Prostate gland (tissue), 2 donors: Measurements from ENCODE around the gene RETREG1. TPM values are rescaled to one million over a fixed set of nuclear protein-coding genes. Genes with fewer than 3 reads are reported as not detected.

Experiments
- DNase-seq: peaks from one replicate; pipeline ENCODE4 v3.0.0-alpha.2; 2019; ENCODE audit warnings: low spot score
- H3K27ac ChIP-seq, 2 donors: fragments of 200-600 bp; sonication (generic); 2 replicates each; pipeline ENCODE4 v1.5.1; 2017 to 2019
- H3K27me3 ChIP-seq: fragments of 200-600 bp; sonication (generic); replicated peaks from 2 replicates; pipeline ENCODE4 v1.5.1; 2019; ENCODE audit not compliant: insufficient read depth
- H3K36me3 ChIP-seq, 2 donors: fragments of 200-600 bp; sonication (generic); 1 replicate in 1 of 2; 2 replicates in 1 of 2; pipeline versions ENCODE4 v1.5.1 to v1.8.1; 2017 to 2019
- H3K4me1 ChIP-seq: fragments of 200-600 bp; sonication (generic); replicated peaks from 2 replicates; pipeline ENCODE4 v1.5.1; 2019
- H3K4me3 ChIP-seq, 2 donors: fragments of 200-600 bp; sonication (generic); 2 replicates each; pipeline ENCODE4 v1.5.1; 2017 to 2019
- H3K9me3 ChIP-seq: fragments of 200-600 bp; sonication (generic); 2 replicates; pipeline ENCODE4 v1.5.1; 2017
- POLR2A ChIP-seq: fragments of 450-650 bp; IDR thresholded peaks from one replicate; pipeline ENCODE4 v1.6.1; 2016; ENCODE audit warnings: antibody characterized with exemption, mild to moderate bottlenecking
- POLR2AphosphoS5 ChIP-seq: sonication (generic); formaldehyde crosslinking; IDR thresholded peaks from one replicate; pipeline ENCODE4 v1.6.1; 2017; ENCODE audit warnings: antibody characterized with exemption
- WGBS: methylation state at CpG from one replicate; pipeline ENCODE4 v1.1.5; 2018; 5-methylcytosine and 5-hydroxymethylcytosine counted together
- intact Hi-C: fragments of 100-400 bp; cut with DNase I; formaldehyde crosslinking; loops from one replicate; pipeline ENCODE4 v1.14.2; 2022
- total RNA-seq, 2 donors: library from RNA; depleted of rRNA; stranded (reverse); fragments of >200 nt; gene quantifications; one replicate each; pipeline ENCODE4 v1.1.0, GENCODE V29; 2016
- TF ChIP-seq, protein P1 (sequence below), 4 experiments: fragments of 200-600 bp in 2 of 4; fragments of 450-650 bp in 2 of 4; sonication (generic) in 2 of 4; IDR thresholded peaks; 1 replicate in 3 of 4; 2 replicates in 1 of 4; pipeline ENCODE4 v1.5.1; 2016 to 2019; ENCODE audit warnings: antibody characterized with exemption in 4 of 4, mild to moderate bottlenecking in 2 of 4, moderate library complexity in 2 of 4

RETREG1 gene
- total RNA-seq, 2 donors from 2014 or later: 13.5 to 18.4 TPM

DNA sequence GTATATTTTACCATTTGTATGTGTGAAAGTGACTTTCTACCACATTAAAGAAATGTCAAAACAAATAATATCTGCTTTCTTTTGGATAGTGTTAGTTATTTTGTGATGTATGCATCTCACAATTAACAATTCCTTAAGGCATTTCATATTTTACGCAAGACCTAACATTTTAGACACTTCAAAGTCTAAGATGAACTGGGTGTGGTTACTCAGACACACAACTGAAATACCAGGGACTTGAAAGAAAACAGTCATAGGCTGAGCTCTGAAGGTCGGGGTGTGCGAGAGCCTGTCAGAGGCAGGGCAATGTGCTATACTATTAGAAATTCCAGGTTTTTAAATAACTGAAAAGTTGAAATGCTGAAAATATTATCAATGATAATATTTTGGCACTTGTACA lies 106.7 kb downstream of the RETREG1 start:
- no peaks in the 10 kb centered on the region for H3K9me3 ChIP-seq
- H3K4me1 ChIP-seq: no peaks in the 10 kb centered on the region
- no peak overlapping the region for H3K27ac ChIP-seq
- 91% methylated on average over 3 of the region's 3 CpGs for WGBS
- no peaks in the 10 kb centered on the region for H3K27me3 ChIP-seq
- no peak for DNase-seq
- TF ChIP-seq POLR2AphosphoS5: no peak
- TF ChIP-seq, protein P1, sequence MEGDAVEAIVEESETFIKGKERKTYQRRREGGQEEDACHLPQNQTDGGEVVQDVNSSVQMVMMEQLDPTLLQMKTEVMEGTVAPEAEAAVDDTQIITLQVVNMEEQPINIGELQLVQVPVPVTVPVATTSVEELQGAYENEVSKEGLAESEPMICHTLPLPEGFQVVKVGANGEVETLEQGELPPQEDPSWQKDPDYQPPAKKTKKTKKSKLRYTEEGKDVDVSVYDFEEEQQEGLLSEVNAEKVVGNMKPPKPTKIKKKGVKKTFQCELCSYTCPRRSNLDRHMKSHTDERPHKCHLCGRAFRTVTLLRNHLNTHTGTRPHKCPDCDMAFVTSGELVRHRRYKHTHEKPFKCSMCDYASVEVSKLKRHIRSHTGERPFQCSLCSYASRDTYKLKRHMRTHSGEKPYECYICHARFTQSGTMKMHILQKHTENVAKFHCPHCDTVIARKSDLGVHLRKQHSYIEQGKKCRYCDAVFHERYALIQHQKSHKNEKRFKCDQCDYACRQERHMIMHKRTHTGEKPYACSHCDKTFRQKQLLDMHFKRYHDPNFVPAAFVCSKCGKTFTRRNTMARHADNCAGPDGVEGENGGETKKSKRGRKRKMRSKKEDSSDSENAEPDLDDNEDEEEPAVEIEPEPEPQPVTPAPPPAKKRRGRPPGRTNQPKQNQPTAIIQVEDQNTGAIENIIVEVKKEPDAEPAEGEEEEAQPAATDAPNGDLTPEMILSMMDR (IDR thresholded peaks at IDR 0.05): no peak
- no peak for TF ChIP-seq POLR2A
- no peak overlapping the region for H3K4me3 ChIP-seq
- no peaks in the 10 kb centered on the region for H3K36me3 ChIP-seq
- intact Hi-C loops: no loop called here

DNA sequence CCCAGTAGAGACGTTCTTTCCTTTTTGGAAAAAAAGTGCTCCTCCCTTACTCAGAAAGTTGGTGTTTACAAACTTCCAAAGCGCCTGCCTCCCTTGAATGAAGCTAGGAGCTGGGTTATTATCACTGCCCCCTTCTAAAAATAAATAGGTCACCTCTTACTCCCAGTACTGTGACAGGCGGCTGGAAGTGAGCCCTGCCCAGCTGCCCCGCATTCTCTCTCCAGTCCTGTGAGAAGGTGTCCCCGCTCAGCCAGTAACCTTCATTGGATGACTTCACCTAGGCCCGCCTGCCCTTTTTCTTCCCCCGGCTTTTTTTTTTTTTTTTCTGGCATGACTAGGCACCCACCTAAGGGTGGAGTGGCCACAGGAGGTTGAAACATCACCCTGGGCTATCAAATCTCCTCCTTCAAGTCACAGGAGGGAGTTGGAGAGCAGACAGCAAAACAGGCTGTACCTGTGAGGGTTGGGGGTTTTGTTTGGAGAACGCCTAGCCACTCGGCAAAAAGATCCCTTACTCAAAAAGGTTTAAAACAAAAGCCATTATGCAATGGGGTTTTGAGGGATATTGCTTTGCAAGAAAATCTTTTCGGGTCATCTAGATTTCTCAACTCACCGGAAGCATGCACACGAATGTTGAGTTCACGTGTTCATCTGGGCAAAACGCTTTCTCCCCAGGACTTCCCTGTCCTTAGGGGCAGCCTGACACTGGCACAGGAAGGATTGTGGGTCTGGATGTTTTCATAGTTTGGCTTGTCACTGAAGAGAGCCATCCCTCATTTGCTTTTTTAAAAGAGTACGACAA lies 107.9 kb downstream of the RETREG1 start:
- Histone ChIP-seq H3K27me3 (no peaks in the 10 kb centered on the region), H3K4me3 (peak overlapping the region in 1 of 2 donors; percentile 3), H3K36me3 (no peaks in the 10 kb centered on the region), H3K27ac (peak overlapping the region; percentile 57 to 61), H3K9me3 (no peaks in the 10 kb centered on the region), H3K4me1 (no peaks in the 10 kb centered on the region)
- peak; percentile 26 for TF ChIP-seq POLR2A
- no peak for TF ChIP-seq POLR2AphosphoS5
- 25% methylated on average over 15 of the region's 15 CpGs for WGBS
- intact Hi-C loops: no loop called here
- peak; percentile 43 for DNase-seq

GRCh38 chr5:16507716-16508115 lies 109.1 kb downstream of the RETREG1 start:
- no peak for DNase-seq
- no peaks in the 10 kb centered on the region for H3K9me3 ChIP-seq
- intact Hi-C loops: no loop called here
- peak overlapping the region in 1 of 2 donors; percentile 57 for H3K27ac ChIP-seq
- no peaks in the 10 kb centered on the region for H3K36me3 ChIP-seq
- no peaks in the 10 kb centered on the region for H3K27me3 ChIP-seq
- no peak for TF ChIP-seq POLR2AphosphoS5
- no peak for TF ChIP-seq POLR2A
- TF ChIP-seq, protein P1 (IDR thresholded peaks at IDR 0.05): no peak
- no peaks in the 10 kb centered on the region for H3K4me1 ChIP-seq
- no peak overlapping the region for H3K4me3 ChIP-seq

DNA sequence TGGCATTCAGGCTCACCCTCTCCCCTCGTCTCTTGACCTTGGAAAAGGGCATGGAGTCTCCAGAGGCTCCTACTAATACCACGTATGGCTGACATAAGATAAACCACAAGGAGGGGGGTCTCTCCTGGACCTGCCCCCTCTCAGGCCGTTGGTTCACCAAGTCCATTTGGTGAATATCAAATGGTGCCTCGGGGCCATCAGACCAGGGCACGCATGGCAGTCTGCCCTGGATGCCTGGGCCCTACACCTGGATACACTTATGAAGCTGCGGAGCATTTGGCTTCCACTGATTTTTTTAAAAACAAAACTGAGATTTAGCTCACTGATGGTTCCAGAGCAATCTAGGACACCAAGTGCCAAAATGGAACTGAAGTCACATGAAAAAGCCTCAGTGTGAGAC lies 110.9 kb downstream of the RETREG1 start:
- Histone ChIP-seq H3K36me3 (no peaks in the 10 kb centered on the region), H3K27me3 (no peaks in the 10 kb centered on the region), H3K9me3 (no peaks in the 10 kb centered on the region), H3K4me1 (no peaks in the 10 kb centered on the region), H3K4me3 (no peak overlapping the region), H3K27ac (no peak overlapping the region)
- intact Hi-C loops: no loop called here
- no peak for DNase-seq
- TF ChIP-seq POLR2A (no peak), POLR2AphosphoS5 (no peak)
- TF ChIP-seq, protein P1 (IDR thresholded peaks at IDR 0.05): no peak
- 90% methylated on average over 6 of the region's 6 CpGs for WGBS

DNA sequence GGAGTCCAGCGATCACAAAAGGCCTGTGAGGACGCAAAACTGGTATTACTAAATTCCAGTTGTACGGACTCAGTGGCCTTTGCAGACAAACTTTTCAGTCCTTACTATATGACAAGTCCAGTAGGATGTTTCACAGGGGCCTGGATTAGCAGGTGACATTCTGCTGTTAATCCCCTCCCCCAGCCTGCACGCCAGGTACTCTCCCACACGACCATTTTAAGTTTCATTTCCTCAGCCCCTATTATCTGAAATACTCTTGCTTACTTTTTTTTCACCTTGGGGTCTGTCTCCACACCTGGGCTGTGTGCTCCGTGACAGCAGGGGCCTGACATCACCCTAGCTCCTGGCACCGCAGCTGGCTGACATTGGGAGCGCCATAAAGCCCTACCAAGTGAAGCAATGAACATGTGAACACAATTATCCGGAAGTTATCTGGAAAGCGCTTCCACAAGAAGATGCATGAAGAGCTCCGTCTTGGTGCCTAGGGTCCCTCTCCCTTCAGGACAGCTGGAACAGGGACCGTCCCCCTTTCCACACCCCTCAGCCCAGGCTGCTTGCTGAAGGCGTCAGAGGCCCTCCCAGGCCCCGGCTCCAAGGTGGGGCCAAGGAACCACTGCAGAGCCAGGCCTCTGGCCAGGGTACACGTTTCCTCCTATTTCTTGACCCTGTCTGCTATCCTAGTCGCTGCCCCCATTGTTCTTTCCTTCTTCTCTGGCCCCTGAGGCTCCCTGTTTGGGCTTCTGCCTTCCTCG lies 111.5 kb downstream of the RETREG1 start:
- no peak overlapping the region for H3K27ac ChIP-seq
- WGBS: 89% methylated on average over 17 of the region's 17 CpGs
- intact Hi-C loops: no loop called here
- DNase-seq: no peak
- TF ChIP-seq POLR2A: no peak
- TF ChIP-seq, protein P1 (IDR thresholded peaks at IDR 0.05): no peak
- no peak for TF ChIP-seq POLR2AphosphoS5
- no peaks in the 10 kb centered on the region for H3K36me3 ChIP-seq
- H3K27me3 ChIP-seq: no peaks in the 10 kb centered on the region
- H3K4me1 ChIP-seq: no peaks in the 10 kb centered on the region
- no peak overlapping the region for H3K4me3 ChIP-seq
- H3K9me3 ChIP-seq: no peaks in the 10 kb centered on the region
